KMS-11 (cell line): ENCODE measurements around the gene GRIK5.

Experiments
- H2AFZ ChIP-seq: fragments of 200-600 bp; sonication (generic); 2 replicates; pipeline ENCODE4 v1.6.1; 2016; ENCODE audit warnings: antibody characterized with exemption, mixed run types, low read depth
- H3K27ac ChIP-seq: fragments of 200-600 bp; sonication (generic); 2 replicates; pipeline ENCODE4 v1.6.1; 2016; ENCODE audit warnings: mild to moderate bottlenecking, mixed run types
- H3K27me3 ChIP-seq: fragments of 200-600 bp; sonication (generic); 2 replicates; pipeline ENCODE4 v1.6.1; 2017; ENCODE audit warnings: mild to moderate bottlenecking, low read depth, mixed run types, moderate library complexity; ENCODE audit not compliant: insufficient read depth
- H3K36me3 ChIP-seq: fragments of 200-600 bp; sonication (generic); 2 replicates; pipeline ENCODE4 v1.6.1; 2017; ENCODE audit warnings: mild to moderate bottlenecking, mixed run types; ENCODE audit not compliant: insufficient read depth
- H3K4me1 ChIP-seq: fragments of 200-600 bp; sonication (generic); 2 replicates; pipeline ENCODE4 v1.6.1; 2016; ENCODE audit warnings: mild to moderate bottlenecking, low read depth, mixed run types; ENCODE audit not compliant: poor library complexity, severe bottlenecking
- H3K4me2 ChIP-seq: fragments of 200-600 bp; sonication (generic); 2 replicates; pipeline ENCODE4 v1.7.0; 2016; ENCODE audit warnings: mild to moderate bottlenecking, mixed run types
- H3K4me3 ChIP-seq: fragments of 200-600 bp; sonication (generic); IDR thresholded peaks from 2 replicates; pipeline ENCODE4 v1.6.1; 2017; ENCODE audit warnings: low read depth, low read length, mixed read lengths; ENCODE audit not compliant: insufficient read depth
- H3K79me2 ChIP-seq: fragments of 200-600 bp; sonication (generic); 2 replicates; pipeline ENCODE4 v1.6.1; 2016; ENCODE audit warnings: low read depth, mixed run types; ENCODE audit not compliant: insufficient read depth
- H3K9ac ChIP-seq: fragments of 200-600 bp; sonication (generic); 2 replicates; pipeline ENCODE4 v1.6.1; 2016; ENCODE audit warnings: mild to moderate bottlenecking, mixed run types
- H4K20me1 ChIP-seq: fragments of 200-600 bp; sonication (generic); 2 replicates; pipeline ENCODE4 v1.6.1; 2016; ENCODE audit warnings: mild to moderate bottlenecking, mixed run types; ENCODE audit not compliant: insufficient read depth
- TF ChIP-seq, protein P1 (sequence below): fragments of 200-600 bp; sonication (generic); conservative IDR thresholded peaks from 2 replicates; pipeline ENCODE4 v1.6.1; 2017; ENCODE audit warnings: low read depth, mild to moderate bottlenecking, antibody characterized with exemption, low read length, moderate library complexity, mixed read lengths

The GRIK5 gene

DNA sequence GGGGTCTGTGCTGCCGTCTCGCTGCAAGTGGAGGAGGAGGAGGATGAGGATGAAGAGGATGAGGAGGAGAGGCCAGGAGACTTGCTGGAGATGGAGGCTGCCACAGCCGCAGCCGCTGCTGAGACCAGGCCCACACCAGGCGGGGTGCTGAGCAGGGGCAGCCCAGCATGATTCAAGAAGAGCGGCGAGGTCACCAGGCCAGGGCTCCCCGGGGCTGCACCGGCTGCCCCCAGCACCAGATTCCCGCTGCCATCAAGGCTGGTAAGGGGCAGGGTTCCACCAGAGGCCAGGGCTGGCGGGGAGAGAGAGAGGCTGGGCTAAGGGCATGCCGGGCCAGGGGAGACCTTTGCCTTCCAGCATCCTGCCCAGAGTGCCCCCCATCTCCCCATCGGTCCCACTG lies 21.3 kb upstream of the GRIK5 start:
- H3K27me3 ChIP-seq: peaks cover 8% of the 10 kb centered on the region; the same call in 1 of the 2 replicates
- no peak overlapping the region for H3K9ac ChIP-seq
- H3K36me3 ChIP-seq: no peaks in the 10 kb centered on the region
- no peaks in the 10 kb centered on the region for H3K79me2 ChIP-seq
- no peak overlapping the region for H3K4me3 ChIP-seq
- no peak overlapping the region for H2AFZ ChIP-seq
- no peak overlapping the region for H3K27ac ChIP-seq
- H3K4me2 ChIP-seq: peak overlapping the region; percentile 40; the same call in 1 of the 2 replicates
- H3K4me1 ChIP-seq: peaks cover 24% of the 10 kb centered on the region
- TF ChIP-seq, protein P1, sequence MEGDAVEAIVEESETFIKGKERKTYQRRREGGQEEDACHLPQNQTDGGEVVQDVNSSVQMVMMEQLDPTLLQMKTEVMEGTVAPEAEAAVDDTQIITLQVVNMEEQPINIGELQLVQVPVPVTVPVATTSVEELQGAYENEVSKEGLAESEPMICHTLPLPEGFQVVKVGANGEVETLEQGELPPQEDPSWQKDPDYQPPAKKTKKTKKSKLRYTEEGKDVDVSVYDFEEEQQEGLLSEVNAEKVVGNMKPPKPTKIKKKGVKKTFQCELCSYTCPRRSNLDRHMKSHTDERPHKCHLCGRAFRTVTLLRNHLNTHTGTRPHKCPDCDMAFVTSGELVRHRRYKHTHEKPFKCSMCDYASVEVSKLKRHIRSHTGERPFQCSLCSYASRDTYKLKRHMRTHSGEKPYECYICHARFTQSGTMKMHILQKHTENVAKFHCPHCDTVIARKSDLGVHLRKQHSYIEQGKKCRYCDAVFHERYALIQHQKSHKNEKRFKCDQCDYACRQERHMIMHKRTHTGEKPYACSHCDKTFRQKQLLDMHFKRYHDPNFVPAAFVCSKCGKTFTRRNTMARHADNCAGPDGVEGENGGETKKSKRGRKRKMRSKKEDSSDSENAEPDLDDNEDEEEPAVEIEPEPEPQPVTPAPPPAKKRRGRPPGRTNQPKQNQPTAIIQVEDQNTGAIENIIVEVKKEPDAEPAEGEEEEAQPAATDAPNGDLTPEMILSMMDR: no peak
- H4K20me1 ChIP-seq: no peaks in the 10 kb centered on the region

DNA sequence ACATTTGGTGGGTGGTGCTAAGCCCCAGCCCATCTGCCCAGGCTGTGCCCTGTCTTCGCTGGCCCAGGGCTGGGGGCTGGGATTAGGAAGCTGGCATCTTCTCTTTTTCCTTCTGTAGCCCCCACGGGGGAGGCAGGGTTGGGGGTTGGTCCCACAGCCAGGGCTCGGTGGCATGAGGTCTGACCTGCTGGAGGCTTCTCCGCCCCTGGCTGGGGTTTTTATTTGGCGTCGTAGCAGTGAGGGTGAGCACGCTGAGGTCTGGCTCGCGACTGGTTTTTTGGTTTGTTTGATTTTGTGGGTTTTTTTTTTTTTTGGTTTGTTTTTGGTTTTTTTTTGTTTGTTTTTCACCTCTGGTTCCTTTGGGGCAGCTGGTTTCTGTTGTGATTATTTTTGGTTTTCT lies 20.7 kb upstream of the GRIK5 start:
- Histone ChIP-seq H3K27me3 (peaks cover 8% of the 10 kb centered on the region; the same call in 1 of the 2 replicates), H4K20me1 (no peaks in the 10 kb centered on the region), H3K4me3 (no peak overlapping the region), H3K4me1 (peaks cover 24% of the 10 kb centered on the region), H3K4me2 (peak overlapping the region; percentile 40), H3K36me3 (no peaks in the 10 kb centered on the region), H3K9ac (no peak overlapping the region), H2AFZ (peak overlapping the region; percentile 31; the same call in 1 of the 2 replicates), H3K27ac (no peak overlapping the region), H3K79me2 (no peaks in the 10 kb centered on the region)
- TF ChIP-seq, protein P1: no peak

DNA sequence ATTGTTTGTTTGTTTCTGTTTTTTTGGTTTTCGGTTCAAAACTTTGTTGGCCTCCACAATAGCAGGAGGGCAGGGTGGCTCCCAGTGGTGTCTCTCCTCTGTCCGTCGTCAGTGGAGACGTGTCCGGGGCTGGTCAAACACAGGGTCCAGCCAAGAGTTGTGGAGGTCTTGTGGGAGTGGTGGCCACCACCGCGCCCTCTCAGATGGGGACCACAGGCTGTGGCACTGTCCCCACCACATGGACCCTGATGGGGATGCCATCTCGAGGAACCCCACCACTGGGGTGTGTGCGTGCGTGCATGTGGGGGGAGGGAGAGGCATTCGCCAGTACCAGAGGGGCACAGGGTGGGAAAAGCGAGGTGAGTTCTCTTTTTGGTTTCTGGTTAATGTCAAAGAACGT lies 19.8 kb upstream of the GRIK5 start:
- no peak overlapping the region for H3K9ac ChIP-seq
- no peak overlapping the region for H3K27ac ChIP-seq
- H2AFZ ChIP-seq: no peak overlapping the region
- no peak overlapping the region for H3K4me3 ChIP-seq
- H3K4me1 ChIP-seq: peaks cover 24% of the 10 kb centered on the region
- H3K36me3 ChIP-seq: no peaks in the 10 kb centered on the region
- H3K79me2 ChIP-seq: no peaks in the 10 kb centered on the region
- no peaks in the 10 kb centered on the region for H4K20me1 ChIP-seq
- TF ChIP-seq, protein P1: no peak
- H3K27me3 ChIP-seq: peaks cover 8% of the 10 kb centered on the region; the same call in 1 of the 2 replicates
- H3K4me2 ChIP-seq: no peak overlapping the region

DNA sequence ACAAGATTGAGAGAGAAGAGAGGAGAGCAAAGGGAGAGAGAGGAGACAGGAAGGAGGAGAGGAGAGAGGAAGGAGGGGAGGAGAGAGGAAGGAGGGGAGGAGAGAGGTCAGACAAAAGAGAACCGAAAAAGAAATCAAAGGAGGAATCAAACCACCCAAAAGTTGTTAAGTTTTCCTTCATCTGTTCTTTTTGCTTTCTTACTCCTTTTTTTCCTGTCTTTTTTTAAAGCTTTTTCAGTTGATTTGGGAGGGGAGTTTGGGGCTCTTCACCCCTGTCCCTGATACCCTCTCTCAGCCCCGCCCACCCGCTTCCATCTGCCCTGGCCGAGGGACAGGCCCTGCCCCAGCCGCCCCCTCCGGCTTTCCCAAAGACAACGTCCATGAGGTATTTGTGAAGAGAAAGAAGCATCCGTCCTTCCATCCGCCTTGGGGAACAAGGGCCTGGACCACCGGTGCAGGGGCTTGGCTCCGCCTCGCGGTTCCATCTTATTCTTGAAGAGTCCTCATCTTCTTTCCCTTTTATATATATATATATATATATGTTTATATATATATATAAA lies 19.3 kb upstream of the GRIK5 start:
- Histone ChIP-seq H4K20me1 (no peaks in the 10 kb centered on the region), H3K4me2 (no peak overlapping the region), H3K4me1 (peaks cover 24% of the 10 kb centered on the region), H3K36me3 (no peaks in the 10 kb centered on the region), H3K27ac (no peak overlapping the region), H2AFZ (no peak overlapping the region), H3K9ac (no peak overlapping the region), H3K4me3 (no peak overlapping the region), H3K27me3 (peaks cover 6% of the 10 kb centered on the region; the same call in 1 of the 2 replicates), H3K79me2 (no peaks in the 10 kb centered on the region)
- TF ChIP-seq, protein P1: no peak
